K562 (cell line): ENCODE measurements around the gene ARFRP1. TPM values are rescaled to one million over a fixed set of nuclear protein-coding genes. Genes with fewer than 3 reads are reported as not detected.
A peak's percentile ranks its signal among the peaks of the same experiment; 100 is the strongest.

Experiments used
- CEBPZ ChIP-seq: fragments of 150-350 bp; IDR thresholded peaks from 2 replicates; pipeline ENCODE4 v1.6.1; 2014; ENCODE audit warnings: low read depth, mild to moderate bottlenecking, low read length, borderline replicate concordance
- CHAMP1 ChIP-seq: fragments of 450-650 bp; IDR thresholded peaks from 2 replicates; pipeline ENCODE4 v1.6.1; 2016; ENCODE audit warnings: mild to moderate bottlenecking
- EGR1 ChIP-seq: fragments of 450-650 bp; conservative IDR thresholded peaks from 2 replicates; pipeline ENCODE4 v1.6.1; 2017; ENCODE audit warnings: mild to moderate bottlenecking
- EP300 ChIP-seq: IDR thresholded peaks from 2 replicates; pipeline ENCODE4 v1.6.1; 2012; ENCODE audit warnings: low read length, improper control_type of control experiment
- ERF ChIP-seq: fragments of 450-650 bp; formaldehyde crosslinking; IDR thresholded peaks from 2 replicates; pipeline ENCODE4 v1.4.0; 2020; ENCODE audit warnings: mild to moderate bottlenecking, mixed read lengths
- GABPB2 ChIP-seq: fragments of 250-450 bp; sonication (Bioruptor Pico); conservative IDR thresholded peaks from 2 replicates; pipeline ENCODE4 v1.5.1; 2021; ENCODE audit warnings: mild to moderate bottlenecking
- HLTF ChIP-seq: fragments of 450-650 bp; IDR thresholded peaks from 2 replicates; pipeline ENCODE4 v1.6.1; 2016
- KAT7 ChIP-seq: sonication (generic); formaldehyde crosslinking; IDR thresholded peaks from 2 replicates; pipeline ENCODE4 v1.8.0; 2022; ENCODE audit warnings: missing genetic modification reagents, mild to moderate bottlenecking, borderline replicate concordance
- LEF1 ChIP-seq: fragments of 450-650 bp; IDR thresholded peaks from 2 replicates; pipeline ENCODE4 v1.6.1; 2016; ENCODE audit warnings: mild to moderate bottlenecking
- MBD1 ChIP-seq: fragments of 250-450 bp; sonication (Bioruptor Pico); IDR thresholded peaks from 2 replicates; pipeline ENCODE4 v1.8.0; 2022; ENCODE audit warnings: inconsistent platforms
- MCM3 ChIP-seq: fragments of 450-650 bp; IDR thresholded peaks from 2 replicates; pipeline ENCODE4 v1.6.1; 2016
- NUFIP1 ChIP-seq: fragments of 450-650 bp; IDR thresholded peaks from 2 replicates; pipeline ENCODE4 v1.6.1; 2018; ENCODE audit not compliant: partially characterized antibody
- POLR2A ChIP-seq: fragments of 450-650 bp; conservative IDR thresholded peaks from 2 replicates; pipeline ENCODE4 v1.6.1; 2016
- POLR2AphosphoS2 ChIP-seq: IDR thresholded peaks from 2 replicates; pipeline ENCODE4 v1.6.1; 2012; ENCODE audit warnings: low read length, improper control_type of control experiment
- PYGO2 ChIP-seq: fragments of 450-650 bp; IDR thresholded peaks from 2 replicates; pipeline ENCODE4 v1.6.1; 2016; ENCODE audit warnings: mild to moderate bottlenecking, missing genetic modification characterization, moderate library complexity, missing compliant biosample characterization
- RHOXF2B ChIP-seq: fragments of 250-450 bp; sonication (Bioruptor Pico); conservative IDR thresholded peaks from 2 replicates; pipeline ENCODE4 v1.5.1; 2021
- SIX5 ChIP-seq, 2 experiments: IDR thresholded peaks; 2 replicates each; pipeline ENCODE4 v1.6.1; 2011; ENCODE audit warnings: low read length in 2 of 2, borderline replicate concordance in 1 of 2, low read depth in 1 of 2, mild to moderate bottlenecking in 1 of 2, moderate library complexity in 1 of 2; ENCODE audit not compliant: insufficient read depth in 1 of 2
- SP1 ChIP-seq: sonication (generic); formaldehyde crosslinking; IDR thresholded peaks from 2 replicates; pipeline ENCODE4 v1.8.1; 2022; ENCODE audit warnings: mild to moderate bottlenecking, missing genetic modification reagents
- SRF ChIP-seq, 2 experiments: fragments of 250-450, 450-650 bp in 1 of 2; sonication (Bioruptor Pico) in 1 of 2; sonication (generic) in 1 of 2; formaldehyde crosslinking; IDR thresholded peaks; 2 replicates each; pipeline versions ENCODE4 v1.5.0 to v1.5.1; 2020 to 2022; ENCODE audit warnings: mild to moderate bottlenecking in 1 of 2, missing genetic modification reagents in 1 of 2
- TARDBP ChIP-seq: fragments of 450-650 bp; IDR thresholded peaks from 2 replicates; pipeline ENCODE4 v1.6.1; 2016
- TEAD1 ChIP-seq, 2 experiments: fragments of 450-650 bp in 1 of 2; sonication (generic) in 1 of 2; formaldehyde crosslinking; IDR thresholded peaks; 2 replicates each; pipeline versions ENCODE4 v1.4.0 to v1.8.0; 2020 to 2022; ENCODE audit warnings: mild to moderate bottlenecking in 2 of 2, missing genetic modification reagents in 1 of 2
- ZFP1 ChIP-seq: fragments of 450-650 bp; formaldehyde crosslinking; IDR thresholded peaks from 2 replicates; pipeline ENCODE4 v1.4.0; 2020; ENCODE audit warnings: mild to moderate bottlenecking, mixed read lengths
- ZNF24 ChIP-seq: fragments of 450-650 bp; IDR thresholded peaks from 2 replicates; pipeline ENCODE4 v1.6.1; 2016
- polyA plus RNA-seq, 8 experiments: library from polyadenylated mRNA; depleted of rRNA in 4 of 8; stranded (reverse) in 5 of 8; unstranded in 3 of 8; fragments of >200 nt; fragmentation: Nextera tagmentation in 2 of 8; fragmentation: Illumina TruSeq in 1 of 8; extraction: Ambion mirVana in 2 of 8; extraction: Trizol in 1 of 8; gene quantifications; 2 replicates each; pipeline versions ENCODE4 v1.2.1 to v1.2.3, GENCODE V29; 2011 to 2014; ENCODE audit warnings: inconsistent platforms in 1 of 8, missing spikeins in 1 of 8
- total RNA-seq, 7 experiments: library from RNA; depleted of rRNA in 6 of 7; stranded (reverse); fragments of >200 nt in 6 of 7; fragmentation: Illumina TruSeq in 2 of 7; extraction: Trizol in 2 of 7; gene quantifications; 2 replicates each; pipeline versions ENCODE4 v1.2.1 to v1.2.3, GENCODE V29; 2011 to 2021; ENCODE audit warnings: low replicate concordance in 1 of 7

The ARFRP1 gene
- total and polyA plus RNA-seq, 9 of the 15 experiments (the other 6 are each of a cell fraction or from before 2014, with no cell fraction given) = 2.2 to 78.9 (median 37.3) TPM

DNA sequence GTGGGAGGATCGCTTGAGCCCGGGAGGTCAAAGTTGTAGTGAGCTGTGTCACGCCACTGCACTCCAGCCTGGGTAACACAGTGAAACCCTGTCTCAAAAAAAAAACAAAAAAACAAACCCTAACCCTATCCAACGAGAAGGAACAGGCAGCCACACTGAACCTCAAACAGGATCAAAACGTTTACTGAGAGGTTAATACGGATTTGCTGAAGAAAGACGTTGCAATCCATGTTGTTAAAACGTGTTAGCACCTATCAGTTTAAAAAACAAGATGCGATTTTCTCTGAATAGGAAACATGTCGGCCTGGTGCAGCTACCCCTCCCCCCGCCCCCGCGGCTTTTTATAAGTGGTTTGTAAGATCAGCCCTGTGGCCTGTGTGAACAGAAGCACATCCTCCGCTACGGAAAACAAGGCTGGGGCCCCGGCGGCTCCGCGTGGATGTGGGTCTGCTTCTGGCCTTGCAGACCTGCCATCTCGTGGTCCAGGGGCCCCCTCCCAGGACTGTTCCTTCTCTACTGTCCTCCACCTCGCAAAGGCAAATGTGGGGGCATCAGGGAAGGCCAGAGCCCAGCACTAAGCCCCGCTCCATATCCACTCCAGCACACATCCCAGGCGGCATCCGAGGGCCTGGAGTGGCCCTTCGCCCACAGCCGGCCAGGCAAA is 43.2 kb upstream of the ARFRP1 start (continued):
- TF ChIP-seq SRF (CRISPR knock-in tag; IDR thresholded peaks at IDR 0.05) (no peak), ERF (no peak), SP1 (CRISPR knock-in tag) (no peak), MBD1 (CRISPR knock-in tag) (no peak), EGR1 (peak; percentile 67), TARDBP (no peak), PYGO2 (no peak), GABPB2 (CRISPR knock-in tag) (no peak), CEBPZ (no peak), KAT7 (CRISPR knock-in tag) (no peak), POLR2A (no peak), HLTF (0 out of 2 replicates have a peak, but pooled peaks have one; percentile 53), NUFIP1 (no peak), ZNF24 (no peak), CHAMP1 (no peak), SIX5 (IDR thresholded peaks at IDR 0.05; ENCODE audit: borderline replicate concordance in 1 of 2, insufficient read depth in 1 of 2, low read depth in 1 of 2, low read length in 2 of 2) (no peak), ZFP1 (CRISPR knock-in tag) (no peak), MCM3 (no peak), LEF1 (0 out of 2 replicates have a peak, but pooled peaks have one; percentile 19), EP300 (0 out of 2 replicates have a peak, but pooled peaks have one; percentile 14), POLR2AphosphoS2 (no peak), RHOXF2B (no peak), TEAD1 (CRISPR knock-in tag; IDR thresholded peaks at IDR 0.05) (no peak)
